Stimulated activated effector memory CD8-positive, alpha-beta T cell treated with anti-CD3 and anti-CD28 coated beads, Interleukin-12 subunit alpha, Interleukin-12 subunit beta, amount 100 ng/mL, for 72 hours (primary cell): Measurements from ENCODE around the gene CMIP.

Experiments
- ATAC-seq: fragments of 150-1000 bp; cut with Tn5 transposase; 2 replicates; pipeline ENCODE4 v1.10.0; 2021
- DNase-seq, 2 donors: peaks; one replicate each; pipeline ENCODE4 v3.0.0; 2021 to 2022; ENCODE audit warnings: low spot score in 2 of 2
- H3K27ac Mint-ChIP-seq: one replicate; pipeline ENCODE4 v1.8.0; 2022; ENCODE audit warnings: mild to moderate bottlenecking, mixed read lengths
- H3K36me3 Mint-ChIP-seq: one replicate; pipeline ENCODE4 v1.8.0; 2022; ENCODE audit warnings: mild to moderate bottlenecking, mixed read lengths
- H3K4me1 Mint-ChIP-seq: one replicate; pipeline ENCODE4 v1.8.0; 2022; ENCODE audit warnings: mixed read lengths
- H3K4me3 Mint-ChIP-seq: one replicate; pipeline ENCODE4 v1.8.0; 2022; ENCODE audit warnings: mild to moderate bottlenecking, mixed read lengths
- H3K9me3 Mint-ChIP-seq: one replicate; pipeline ENCODE4 v1.8.0; 2022; ENCODE audit warnings: mixed read lengths

The CMIP gene

GRCh38 chr16:81437865-81438264 lies 6.7 kb upstream of the CMIP start:
- Mint-ChIP-seq H3K4me3 (no peak overlapping the region), H3K9me3 (no peaks in the 10 kb centered on the region), H3K4me1 (peaks cover 35% of the 10 kb centered on the region), H3K27ac (peak overlapping the region; percentile 20), H3K36me3 (no peaks in the 10 kb centered on the region)
- ATAC-seq (no peak), DNase-seq (no peak)

- Mint-ChIP-seq H3K9me3 (no peaks in the 10 kb centered on the region), H3K4me3 (no peak overlapping the region), H3K4me1 (peaks cover 50% of the 10 kb centered on the region), H3K36me3 (peaks cover 9% of the 10 kb centered on the region), H3K27ac (no peak overlapping the region)
- DNase-seq: no peak
- no peak for ATAC-seq
These were observed 3.5 kb upstream of the CMIP start for GRCh38 chr16:81440888-81441761.

DNA sequence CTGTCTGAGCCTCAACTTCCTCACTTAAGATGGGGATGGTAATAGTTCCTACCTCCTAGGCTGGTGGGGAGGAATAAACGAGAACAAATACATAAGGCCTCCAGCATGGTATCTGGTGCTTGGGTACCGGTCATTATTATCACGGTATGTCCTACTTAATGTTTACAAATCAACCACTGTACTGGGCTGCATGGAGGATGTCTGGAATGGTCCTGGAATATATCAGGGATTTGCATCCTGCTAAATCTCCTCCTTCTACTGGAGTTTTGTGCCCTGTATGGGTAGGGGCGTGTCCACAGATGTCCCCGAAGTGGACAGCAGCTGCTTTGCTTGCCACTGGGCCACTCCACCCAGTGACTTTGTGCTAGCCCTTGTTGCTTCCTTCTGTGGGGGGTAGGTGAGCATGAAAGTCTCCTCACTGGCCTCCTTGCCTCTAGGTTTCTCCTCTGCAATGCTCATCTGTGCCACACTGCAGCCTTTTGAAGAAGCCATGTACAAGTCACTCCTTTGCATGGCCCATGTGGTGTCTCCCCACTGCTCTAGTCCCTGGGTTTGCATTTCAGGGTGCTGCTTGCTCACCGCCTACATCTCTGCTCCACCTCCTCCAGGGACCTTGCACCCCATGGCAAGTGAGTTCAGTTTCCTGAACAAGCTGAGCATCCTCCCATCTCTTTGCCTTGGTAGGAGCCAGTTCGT lies 2.2 kb upstream of the CMIP start:
- Mint-ChIP-seq H3K36me3 (peaks cover 15% of the 10 kb centered on the region), H3K27ac (no peak overlapping the region), H3K9me3 (no peaks in the 10 kb centered on the region), H3K4me3 (no peak overlapping the region), H3K4me1 (peaks cover 54% of the 10 kb centered on the region)
- ATAC-seq (peak; percentile 39), DNase-seq (no peak)

DNA sequence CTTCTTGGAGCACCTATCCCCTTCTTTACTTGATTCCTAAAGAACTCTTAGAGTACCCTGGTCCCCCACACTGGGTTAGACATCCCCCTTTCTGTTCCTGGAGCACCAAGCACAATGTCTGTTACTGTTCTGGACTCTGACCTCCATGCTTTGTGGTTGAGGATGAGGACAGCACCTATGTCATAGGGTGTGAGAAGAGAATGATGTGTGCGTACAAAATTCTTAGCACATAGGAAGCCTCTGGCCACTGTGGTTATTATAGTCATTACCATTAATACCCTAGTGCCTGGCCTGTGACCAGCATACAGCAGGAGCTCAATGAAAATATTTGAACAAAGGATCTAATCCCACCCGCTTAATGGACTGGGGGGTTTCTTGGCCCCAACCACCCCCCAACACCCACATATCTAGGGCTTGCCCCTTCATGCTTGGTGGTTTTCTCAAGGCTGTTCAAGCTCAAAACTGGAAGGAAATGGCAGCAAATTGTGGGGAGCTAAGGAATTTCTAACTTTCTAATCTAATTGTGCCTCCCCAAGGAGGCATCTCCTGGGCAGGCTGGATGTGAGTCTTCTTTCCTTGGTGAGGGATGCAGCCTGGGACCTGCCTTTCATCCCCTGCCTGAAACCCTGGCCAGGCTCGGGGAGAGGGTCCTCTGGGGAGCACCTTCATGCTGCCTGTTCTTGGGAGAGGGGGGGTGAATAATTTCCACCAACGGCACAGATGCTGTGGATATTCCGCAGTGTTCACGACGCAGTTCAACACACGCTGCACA lies 1.5 kb upstream of the CMIP start:
- peaks cover 18% of the 10 kb centered on the region for H3K36me3 Mint-ChIP-seq
- ATAC-seq: peak; percentile 41
- H3K27ac Mint-ChIP-seq: peak overlapping the region; percentile 86

GRCh38 chr16:81443688-81444447 lies 740 bp upstream of the CMIP start:
- ATAC-seq (no peak), DNase-seq (no peak)
- Mint-ChIP-seq H3K4me3 (peak overlapping the region; percentile 73), H3K27ac (peak overlapping the region; percentile 86), H3K9me3 (no peaks in the 10 kb centered on the region), H3K36me3 (peaks cover 19% of the 10 kb centered on the region), H3K4me1 (peaks cover 54% of the 10 kb centered on the region)

More for the DNA sequence above, 1.5 kb upstream of the CMIP start:
- Mint-ChIP-seq H3K9me3 (no peaks in the 10 kb centered on the region), H3K4me1 (peaks cover 54% of the 10 kb centered on the region), H3K4me3 (peak overlapping the region; percentile 73)
- DNase-seq: peak in 1 of 2 donors; percentile 62

DNA sequence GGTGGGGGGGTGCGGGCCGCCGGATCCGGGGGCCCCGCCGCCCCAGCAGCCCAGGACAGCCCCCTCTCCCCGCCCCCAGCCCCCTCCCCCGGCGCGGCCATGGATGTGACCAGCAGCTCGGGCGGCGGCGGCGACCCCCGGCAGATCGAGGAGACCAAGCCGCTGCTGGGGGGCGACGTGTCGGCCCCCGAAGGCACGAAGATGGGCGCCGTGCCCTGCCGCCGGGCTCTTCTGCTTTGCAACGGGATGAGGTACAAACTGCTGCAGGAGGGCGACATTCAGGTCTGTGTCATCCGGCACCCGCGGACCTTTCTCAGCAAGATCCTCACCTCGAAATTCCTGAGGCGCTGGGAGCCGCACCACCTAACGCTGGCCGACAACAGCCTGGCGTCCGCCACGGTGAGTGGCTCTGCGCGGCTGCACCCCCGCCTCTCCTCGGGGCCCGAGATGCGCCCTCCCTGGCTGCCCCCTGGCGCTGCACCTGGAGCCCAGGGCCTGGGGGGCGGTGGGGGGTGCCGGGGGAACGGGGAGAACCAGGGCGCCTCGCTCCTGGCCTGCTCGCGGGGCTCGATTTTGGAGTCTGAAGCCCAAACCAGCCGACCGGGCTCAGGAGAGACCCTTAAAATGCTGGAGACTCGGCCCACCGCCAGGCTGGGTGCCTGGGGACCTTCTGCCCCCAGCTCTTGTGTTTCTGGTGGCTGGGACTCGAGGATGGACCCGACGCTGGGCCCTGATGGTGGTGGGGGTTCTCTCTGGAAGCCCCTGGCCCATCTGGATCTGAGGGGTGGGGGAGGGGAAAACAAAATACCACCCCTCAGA lies 744 bp downstream of the CMIP start:
- H3K4me1 Mint-ChIP-seq: peaks cover 63% of the 10 kb centered on the region
- peaks cover 19% of the 10 kb centered on the region for H3K36me3 Mint-ChIP-seq
- no peaks in the 10 kb centered on the region for H3K9me3 Mint-ChIP-seq
- H3K27ac Mint-ChIP-seq: peak overlapping the region; percentile 92
- ATAC-seq: peak; percentile 54
- DNase-seq: peak; percentile 38 to 78
- H3K4me3 Mint-ChIP-seq: peak overlapping the region; percentile 85

- no peak for ATAC-seq
- DNase-seq: no peak
- H3K36me3 Mint-ChIP-seq: peaks cover 19% of the 10 kb centered on the region
- peak overlapping the region; percentile 92 for H3K27ac Mint-ChIP-seq
- H3K4me3 Mint-ChIP-seq: peak overlapping the region; percentile 85
- peaks cover 70% of the 10 kb centered on the region for H3K4me1 Mint-ChIP-seq
- H3K9me3 Mint-ChIP-seq: peaks cover 2% of the 10 kb centered on the region
These were observed 1.6 kb downstream of the CMIP start for GRCh38 chr16:81445966-81446906.

GRCh38 chr16:81446907-81447268 lies 2.3 kb downstream of the CMIP start:
- peaks cover 19% of the 10 kb centered on the region for H3K36me3 Mint-ChIP-seq
- ATAC-seq (no peak), DNase-seq (no peak)
- peak overlapping the region; percentile 85 for H3K4me3 Mint-ChIP-seq
- peak overlapping the region; percentile 92 for H3K27ac Mint-ChIP-seq
- H3K9me3 Mint-ChIP-seq: peaks cover 3% of the 10 kb centered on the region
- peaks cover 76% of the 10 kb centered on the region for H3K4me1 Mint-ChIP-seq

- Mint-ChIP-seq H3K4me1 (peaks cover 80% of the 10 kb centered on the region), H3K36me3 (peaks cover 19% of the 10 kb centered on the region), H3K27ac (peak overlapping the region; percentile 92), H3K9me3 (peaks cover 3% of the 10 kb centered on the region), H3K4me3 (peak overlapping the region; percentile 85)
- DNase-seq (no peak), ATAC-seq (no peak)
These were observed 2.9 kb downstream of the CMIP start for GRCh38 chr16:81447383-81448101.

- H3K9me3 Mint-ChIP-seq: peaks cover 3% of the 10 kb centered on the region
- no peak overlapping the region for H3K4me3 Mint-ChIP-seq
- H3K36me3 Mint-ChIP-seq: peaks cover 17% of the 10 kb centered on the region
- DNase-seq (no peak), ATAC-seq (no peak)
- H3K4me1 Mint-ChIP-seq: peaks cover 80% of the 10 kb centered on the region
- H3K27ac Mint-ChIP-seq: peak overlapping the region; percentile 40
These were observed 3.8 kb downstream of the CMIP start for GRCh38 chr16:81448154-81449131.

DNA sequence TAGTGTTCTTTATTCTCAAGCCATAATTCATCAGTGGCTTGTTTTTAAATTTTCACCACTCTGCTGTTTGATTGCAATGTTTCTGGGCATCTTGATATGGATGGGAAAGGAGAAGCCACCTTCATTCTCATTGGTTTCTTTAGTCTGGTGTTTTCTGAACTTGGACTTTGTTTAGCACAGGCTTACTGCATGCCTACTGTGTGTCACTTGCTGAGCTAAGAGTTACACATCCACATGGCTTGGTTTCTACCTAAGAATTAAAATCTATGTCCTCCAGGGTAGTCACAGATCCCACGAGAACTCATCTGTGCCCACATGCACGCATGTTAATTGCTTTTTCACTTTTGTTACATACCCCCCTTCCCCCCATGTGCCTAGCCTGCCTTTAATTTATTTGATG lies 4.6 kb downstream of the CMIP start:
- Mint-ChIP-seq H3K36me3 (peaks cover 10% of the 10 kb centered on the region), H3K4me3 (no peak overlapping the region), H3K27ac (no peak overlapping the region), H3K4me1 (peaks cover 81% of the 10 kb centered on the region), H3K9me3 (peaks cover 3% of the 10 kb centered on the region)
- DNase-seq (no peak), ATAC-seq (no peak)
